ENCODE data around the gene ARHGEF4. TPM values are rescaled to one million over a fixed set of nuclear protein-coding genes. Genes with fewer than 3 reads are reported as not detected.

The ARHGEF4 gene
- total RNA-seq, 2 experiments from 2014 or later: 4.2 to 4.3 TPM

GRCh38 chr2:130947967-130948366 lies 111.3 kb downstream of the ARHGEF4 start:
- ChIA-PET POLR2A (interaction anchor here (0.6 kb wide), 1 partner anchor 252 kb away, joined by 3 read pairs; no protein-coding TSS in a partner anchor), CTCF (interaction anchor here (1.5 kb wide), 1 partner anchor 27 kb away, joined by 5 read pairs; no protein-coding TSS in a partner anchor)
- Mint-ChIP-seq H3K4me3 (no peak overlapping the region), H3K27ac (no peak overlapping the region), H3K4me1 (ENCODE audit: low read depth) (no peaks in the 10 kb centered on the region), H3K27me3 (no peaks in the 10 kb centered on the region), H3K36me3 (ENCODE audit: low read depth) (peaks cover 6% of the 10 kb centered on the region), H3K9me3 (peaks cover 22% of the 10 kb centered on the region)
- DNase-seq (no peak), ATAC-seq (no peak)
- no peak for TF ChIP-seq CTCF (IDR thresholded peaks at IDR 0.05)
- intact Hi-C loops (cut with micrococcal nuclease): no loop called here

- peaks cover 19% of the 10 kb centered on the region for H3K9me3 Mint-ChIP-seq
- no peak for TF ChIP-seq CTCF (IDR thresholded peaks at IDR 0.05)
- intact Hi-C loops (cut with micrococcal nuclease): no loop called here
- ChIA-PET CTCF (interaction anchor here (1.3 kb wide), 1 partner anchor 29 kb away, joined by 4 read pairs; no protein-coding TSS in a partner anchor), POLR2A (no interaction called here)
- peaks cover 4% of the 10 kb centered on the region for H3K36me3 Mint-ChIP-seq (ENCODE audit: low read depth)
- peaks cover 2% of the 10 kb centered on the region for H3K27me3 Mint-ChIP-seq
- H3K27ac Mint-ChIP-seq: no peak overlapping the region
- no peak overlapping the region for H3K4me3 Mint-ChIP-seq
- H3K4me1 Mint-ChIP-seq (ENCODE audit: low read depth): no peaks in the 10 kb centered on the region
- ATAC-seq (no peak), DNase-seq (no peak)
Measured at GRCh38 chr2:130949954-130950353, 113.2 kb downstream of the ARHGEF4 start.

- Mint-ChIP-seq H3K9me3 (peaks cover 21% of the 10 kb centered on the region), H3K4me3 (no peak overlapping the region), H3K27me3 (peaks cover 4% of the 10 kb centered on the region), H3K4me1 (ENCODE audit: low read depth) (no peaks in the 10 kb centered on the region), H3K36me3 (ENCODE audit: low read depth) (no peaks in the 10 kb centered on the region), H3K27ac (no peak overlapping the region)
- no peak for TF ChIP-seq CTCF (IDR thresholded peaks at IDR 0.05)
- intact Hi-C loops (cut with micrococcal nuclease): no loop called here
- no peak for DNase-seq
- ATAC-seq: no peak
- ChIA-PET POLR2A (no interaction called here), CTCF (no interaction called here)
Measured at GRCh38 chr2:130951018-130951417, 114.3 kb downstream of the ARHGEF4 start.

GRCh38 chr2:130954873-130955272 lies 118.2 kb downstream of the ARHGEF4 start:
- H3K27ac Mint-ChIP-seq: no peak overlapping the region
- ATAC-seq (no peak), DNase-seq (no peak)
- H3K36me3 Mint-ChIP-seq (ENCODE audit: low read depth): no peaks in the 10 kb centered on the region
- no peak overlapping the region for H3K4me3 Mint-ChIP-seq
- intact Hi-C loops (cut with micrococcal nuclease): no loop called here
- H3K4me1 Mint-ChIP-seq (ENCODE audit: low read depth): no peaks in the 10 kb centered on the region
- ChIA-PET POLR2A (no interaction called here), CTCF (interaction anchor here (0.8 to 1.0 kb wide), 2 partner anchors 34 to 72 kb away, joined by 3 to 4 read pairs; no protein-coding TSS in a partner anchor)
- TF ChIP-seq CTCF (IDR thresholded peaks at IDR 0.05): no peak
- H3K9me3 Mint-ChIP-seq: peaks cover 18% of the 10 kb centered on the region
- H3K27me3 Mint-ChIP-seq: peaks cover 7% of the 10 kb centered on the region

GRCh38 chr2:130957915-130958314 lies 121.2 kb downstream of the ARHGEF4 start:
- Mint-ChIP-seq H3K4me1 (ENCODE audit: low read depth) (no peaks in the 10 kb centered on the region), H3K36me3 (ENCODE audit: low read depth) (no peaks in the 10 kb centered on the region), H3K27ac (no peak overlapping the region), H3K9me3 (peaks cover 18% of the 10 kb centered on the region), H3K4me3 (no peak overlapping the region), H3K27me3 (peaks cover 19% of the 10 kb centered on the region)
- no peak for TF ChIP-seq CTCF (IDR thresholded peaks at IDR 0.05)
- ATAC-seq (no peak), DNase-seq (no peak)
- POLR2A ChIA-PET: no interaction called here
- CTCF ChIA-PET: interaction anchor here (1.0 kb wide), 1 partner anchor 161 kb away, joined by 3 read pairs; no protein-coding TSS in a partner anchor
- intact Hi-C loops (cut with micrococcal nuclease): no loop called here

Data from activated CD8-positive, alpha-beta T cell treated with anti-CD3 and anti-CD28 coated beads for 36 hours (primary cell).